Gastrocnemius medialis (tissue), 4 donors: ENCODE measurements around the gene CFAP100. TPM values are rescaled to one million over a fixed set of nuclear protein-coding genes. Genes with fewer than 3 reads are reported as not detected.
A peak's percentile ranks its signal among the peaks of the same experiment; 100 is the strongest.

Experiments used
- ATAC-seq, 2 donors: fragments of 150-250 bp; one replicate each; pipeline ENCODE4 v1.9.1; 2016
- DNase-seq, 2 donors: peaks; one replicate each; pipeline ENCODE4 v3.0.0-alpha.2; 2019
- H3K27ac ChIP-seq, 4 donors: fragments of 200-600 bp; sonication (generic); 1 replicate in 1 of 4; 2 replicates in 3 of 4; pipeline ENCODE4 v1.5.1; 2016 to 2018; ENCODE audit warnings: mild to moderate bottlenecking in 2 of 4, moderate library complexity in 1 of 4
- H3K27me3 ChIP-seq, 3 donors: fragments of 200-600 bp; sonication (generic) in 2 of 3; 1 replicate in 1 of 3; 2 replicates in 2 of 3; pipeline versions ENCODE4 v1.5.1 to v1.6.0; 2016 to 2019; ENCODE audit warnings: mild to moderate bottlenecking in 1 of 3, moderate library complexity in 1 of 3
- H3K36me3 ChIP-seq, 2 donors: fragments of 200-600 bp; sonication (generic) in 1 of 2; one replicate each; pipeline ENCODE4 v1.5.1; 2017 to 2018
- H3K4me1 ChIP-seq, 2 donors: fragments of 200-600 bp; sonication (generic) in 1 of 2; one replicate each; pipeline ENCODE4 v1.5.1; 2016 to 2017; ENCODE audit warnings: mild to moderate bottlenecking in 2 of 2
- H3K4me3 ChIP-seq, 4 donors: fragments of 200-600 bp; sonication (generic) in 3 of 4; 1 replicate in 1 of 4; 2 replicates in 3 of 4; pipeline ENCODE4 v1.5.1; 2016 to 2019; ENCODE audit warnings: mild to moderate bottlenecking in 2 of 4
- H3K9me3 ChIP-seq, 3 donors: fragments of 200-600 bp; sonication (generic) in 2 of 3; 1 replicate in 1 of 3; 2 replicates in 2 of 3; pipeline ENCODE4 v1.5.1; 2016 to 2019
- CTCF ChIP-seq, 5 experiments: fragments of 450-650 bp in 3 of 5; fragments of 200-600 bp in 2 of 5; sonication (generic) in 2 of 5; IDR thresholded peaks in 4 of 5; conservative IDR thresholded peaks in 1 of 5; 1 replicate in 4 of 5; 2 replicates in 1 of 5; pipeline ENCODE4 v1.5.1; 2016 to 2019; ENCODE audit warnings: antibody characterized with exemption in 5 of 5, mild to moderate bottlenecking in 3 of 5, moderate library complexity in 3 of 5
- POLR2A ChIP-seq, 2 donors: fragments of 450-650 bp; IDR thresholded peaks; one replicate each; pipeline ENCODE4 v1.6.1; 2017; ENCODE audit warnings: antibody characterized with exemption in 2 of 2, mild to moderate bottlenecking in 2 of 2, moderate library complexity in 2 of 2
- in situ Hi-C, 4 donors: fragments of 200-750 bp; cut with MboI; loops; one replicate each; pipeline versions ENCODE4 v1.15.0 to v1.8.0; 2017; ENCODE audit warnings: low sequenced_read_pairs in 4 of 4
- intact Hi-C: fragments of 100-400 bp; cut with DNase I; formaldehyde crosslinking; loops from one replicate; pipeline ENCODE4 v1.15.1; 2023; ENCODE audit warnings: low total_unique reads
- total RNA-seq, 4 donors: library from RNA; depleted of rRNA; stranded (reverse); fragments of >200 nt; gene quantifications; one replicate each; pipeline versions ENCODE4 v1.1.0 to v1.2.3, GENCODE V29; 2016

Gene CFAP100
- total RNA-seq, 4 donors from 2014 or later = not detected

- H3K36me3 ChIP-seq = no peaks in the 10 kb centered on the region
- in situ Hi-C loops (no loop called here), intact Hi-C loops (no loop called here)
- H3K27ac ChIP-seq = peak overlapping the region in 3 of 4 donors; percentile 68 to 76 (median 75)
- H3K27me3 ChIP-seq = no peaks in the 10 kb centered on the region
- DNase-seq (peak in 1 of 2 donors; percentile 4), ATAC-seq (no peak)
- H3K4me1 ChIP-seq = peaks cover 40 to 41% of the 10 kb centered on the region in 2 donors
- no peak overlapping the region for H3K4me3 ChIP-seq
- TF ChIP-seq CTCF (IDR thresholded peaks at IDR 0.05 in 4 of 5, conservative IDR thresholded peaks at IDR 0.05 in 1 of 5) = no peak
- TF ChIP-seq POLR2A (IDR thresholded peaks at IDR 0.05) = no peak
- H3K9me3 ChIP-seq = no peaks in the 10 kb centered on the region
Measured at GRCh38 chr3:126373146-126373613, 21.5 kb upstream of the CFAP100 start.

GRCh38 chr3:126373682-126374601 lies 20.8 kb upstream of the CFAP100 start:
- Histone ChIP-seq H3K4me1 (peaks cover 40 to 41% of the 10 kb centered on the region in 2 donors), H3K27me3 (no peaks in the 10 kb centered on the region), H3K4me3 (no peak overlapping the region), H3K36me3 (no peaks in the 10 kb centered on the region), H3K27ac (peak overlapping the region; percentile 68 to 76 (median 73)), H3K9me3 (no peaks in the 10 kb centered on the region)
- in situ Hi-C loops (no loop called here), intact Hi-C loops (no loop called here)
- peak; percentile 66 to 84 for DNase-seq
- ATAC-seq = peak; percentile 62 to 76
- TF ChIP-seq CTCF (IDR thresholded peaks at IDR 0.05 in 4 of 5, conservative IDR thresholded peaks at IDR 0.05 in 1 of 5) (no peak), POLR2A (IDR thresholded peaks at IDR 0.05) (no peak)

- Histone ChIP-seq H3K27ac (no peak overlapping the region), H3K36me3 (no peaks in the 10 kb centered on the region), H3K4me1 (peaks cover 25 to 26% of the 10 kb centered on the region in 2 donors), H3K9me3 (no peaks in the 10 kb centered on the region), H3K4me3 (no peak overlapping the region), H3K27me3 (no peaks in the 10 kb centered on the region)
- intact Hi-C loops = no loop called here
- in situ Hi-C loops = loop anchor here in 1 of 4 donors (25.0 kb wide), 1 partner anchor 239 kb away; no protein-coding TSS in a partner anchor
- TF ChIP-seq CTCF (IDR thresholded peaks at IDR 0.05 in 4 of 5, conservative IDR thresholded peaks at IDR 0.05 in 1 of 5) (no peak), POLR2A (IDR thresholded peaks at IDR 0.05) (no peak)
- DNase-seq = peak in 1 of 2 donors; percentile 12
- no peak for ATAC-seq
Measured at GRCh38 chr3:126375835-126376331, 18.8 kb upstream of the CFAP100 start.

- H3K36me3 ChIP-seq = no peaks in the 10 kb centered on the region
- no peak overlapping the region for H3K27ac ChIP-seq
- peaks cover 25% of the 10 kb centered on the region in 2 donors for H3K4me1 ChIP-seq
- ATAC-seq (no peak), DNase-seq (no peak)
- intact Hi-C loops (no loop called here), in situ Hi-C loops (loop anchor here in 1 of 4 donors (25.0 kb wide), 1 partner anchor 239 kb away; no protein-coding TSS in a partner anchor)
- H3K4me3 ChIP-seq = no peak overlapping the region
- no peaks in the 10 kb centered on the region for H3K27me3 ChIP-seq
- TF ChIP-seq CTCF (IDR thresholded peaks at IDR 0.05 in 4 of 5, conservative IDR thresholded peaks at IDR 0.05 in 1 of 5) = no peak
- TF ChIP-seq POLR2A (IDR thresholded peaks at IDR 0.05) = no peak
- H3K9me3 ChIP-seq = no peaks in the 10 kb centered on the region
Measured at GRCh38 chr3:126376444-126376843, 18.3 kb upstream of the CFAP100 start.
